Measurements from ENCODE around the gene PLA2G3. TPM values are rescaled to one million over a fixed set of nuclear protein-coding genes. Genes with fewer than 3 reads are reported as not detected.

PLA2G3 gene
- total RNA-seq, 1 experiment from 2014 or later = not detected

- Histone ChIP-seq H3K27me3 (replicated peaks; ENCODE audit: control insufficient read depth, insufficient read depth, low read length) (no peaks in the 10 kb centered on the region), H3K4me1 (no peaks in the 10 kb centered on the region), H3K9me3 (no peaks in the 10 kb centered on the region), H3K36me3 (ENCODE audit: control insufficient read depth, insufficient read depth, low read length) (no peaks in the 10 kb centered on the region), H3K4me3 (ENCODE audit: low read depth, low read length) (no peak overlapping the region)
- Mint-ChIP-seq H3K4me1 (ENCODE audit: low read depth, unreplicated experiment) (no peaks in the 10 kb centered on the region), H3K27ac (ENCODE audit: unreplicated experiment) (no peak overlapping the region), H3K9me3 (ENCODE audit: unreplicated experiment) (no peaks in the 10 kb centered on the region), H3K36me3 (ENCODE audit: insufficient read depth, unreplicated experiment) (no peaks in the 10 kb centered on the region), H3K27me3 (ENCODE audit: insufficient read depth, unreplicated experiment) (no peaks in the 10 kb centered on the region), H3K4me3 (ENCODE audit: unreplicated experiment) (no peak overlapping the region)
- DNase-seq = no peak
- BruUV-seq (replicated peaks) = no TSS peak
- POLR2A ChIA-PET = no interaction called here
- CTCF ChIA-PET = no interaction called here
- TF ChIP-seq, protein P1, sequence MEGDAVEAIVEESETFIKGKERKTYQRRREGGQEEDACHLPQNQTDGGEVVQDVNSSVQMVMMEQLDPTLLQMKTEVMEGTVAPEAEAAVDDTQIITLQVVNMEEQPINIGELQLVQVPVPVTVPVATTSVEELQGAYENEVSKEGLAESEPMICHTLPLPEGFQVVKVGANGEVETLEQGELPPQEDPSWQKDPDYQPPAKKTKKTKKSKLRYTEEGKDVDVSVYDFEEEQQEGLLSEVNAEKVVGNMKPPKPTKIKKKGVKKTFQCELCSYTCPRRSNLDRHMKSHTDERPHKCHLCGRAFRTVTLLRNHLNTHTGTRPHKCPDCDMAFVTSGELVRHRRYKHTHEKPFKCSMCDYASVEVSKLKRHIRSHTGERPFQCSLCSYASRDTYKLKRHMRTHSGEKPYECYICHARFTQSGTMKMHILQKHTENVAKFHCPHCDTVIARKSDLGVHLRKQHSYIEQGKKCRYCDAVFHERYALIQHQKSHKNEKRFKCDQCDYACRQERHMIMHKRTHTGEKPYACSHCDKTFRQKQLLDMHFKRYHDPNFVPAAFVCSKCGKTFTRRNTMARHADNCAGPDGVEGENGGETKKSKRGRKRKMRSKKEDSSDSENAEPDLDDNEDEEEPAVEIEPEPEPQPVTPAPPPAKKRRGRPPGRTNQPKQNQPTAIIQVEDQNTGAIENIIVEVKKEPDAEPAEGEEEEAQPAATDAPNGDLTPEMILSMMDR (IDR thresholded peaks at IDR 0.05; ENCODE audit: insufficient read depth in 1 of 2, low read depth in 1 of 2, low read length in 1 of 2, severe bottlenecking in 1 of 2, unreplicated experiment in 1 of 2) = no peak
- intact Hi-C loops (cut with micrococcal nuclease; ENCODE audit: unreplicated experiment) = no loop called here
Observed at GRCh38 chr22:31133911-31134310, 6.4 kb downstream of the PLA2G3 start.

GRCh38 chr22:31130873-31131272, 9.4 kb downstream of the PLA2G3 start:
- H3K4me1 Mint-ChIP-seq (ENCODE audit: low read depth, unreplicated experiment) = no peaks in the 10 kb centered on the region
- CTCF ChIA-PET = no interaction called here
- BruUV-seq (replicated peaks) = no TSS peak
- H3K9me3 ChIP-seq = no peaks in the 10 kb centered on the region
- no peak overlapping the region for H3K4me3 ChIP-seq (ENCODE audit: low read depth, low read length)
- H3K4me1 ChIP-seq = no peaks in the 10 kb centered on the region
- no peak for DNase-seq
- TF ChIP-seq, protein P1 (IDR thresholded peaks at IDR 0.05; ENCODE audit: insufficient read depth in 1 of 2, low read depth in 1 of 2, low read length in 1 of 2, severe bottlenecking in 1 of 2, unreplicated experiment in 1 of 2) = no peak
- no peaks in the 10 kb centered on the region for H3K27me3 Mint-ChIP-seq (ENCODE audit: insufficient read depth, unreplicated experiment)
- H3K27ac Mint-ChIP-seq (ENCODE audit: unreplicated experiment) = no peak overlapping the region
- no peaks in the 10 kb centered on the region for H3K36me3 ChIP-seq (ENCODE audit: control insufficient read depth, insufficient read depth, low read length)
- H3K4me3 Mint-ChIP-seq (ENCODE audit: unreplicated experiment) = no peak overlapping the region
- intact Hi-C loops (cut with micrococcal nuclease; ENCODE audit: unreplicated experiment) = no loop called here
- no peaks in the 10 kb centered on the region for H3K27me3 ChIP-seq (replicated peaks; ENCODE audit: control insufficient read depth, insufficient read depth, low read length)
- no peaks in the 10 kb centered on the region for H3K36me3 Mint-ChIP-seq (ENCODE audit: insufficient read depth, unreplicated experiment)
- no peaks in the 10 kb centered on the region for H3K9me3 Mint-ChIP-seq (ENCODE audit: unreplicated experiment)
- POLR2A ChIA-PET = no interaction called here

GRCh38 chr22:31128156-31128555, 12.2 kb downstream of the PLA2G3 start:
- H3K4me3 Mint-ChIP-seq (ENCODE audit: unreplicated experiment) = no peak overlapping the region
- no TSS peak for BruUV-seq (replicated peaks)
- Histone ChIP-seq H3K27me3 (replicated peaks; ENCODE audit: control insufficient read depth, insufficient read depth, low read length) (no peaks in the 10 kb centered on the region), H3K4me3 (ENCODE audit: low read depth, low read length) (no peak overlapping the region), H3K36me3 (ENCODE audit: control insufficient read depth, insufficient read depth, low read length) (no peaks in the 10 kb centered on the region), H3K4me1 (no peaks in the 10 kb centered on the region), H3K9me3 (no peaks in the 10 kb centered on the region)
- no peaks in the 10 kb centered on the region for H3K36me3 Mint-ChIP-seq (ENCODE audit: insufficient read depth, unreplicated experiment)
- TF ChIP-seq, protein P1 (IDR thresholded peaks at IDR 0.05; ENCODE audit: insufficient read depth in 1 of 2, low read depth in 1 of 2, low read length in 1 of 2, severe bottlenecking in 1 of 2, unreplicated experiment in 1 of 2) = no peak
- no peaks in the 10 kb centered on the region for H3K27me3 Mint-ChIP-seq (ENCODE audit: insufficient read depth, unreplicated experiment)
- intact Hi-C loops (cut with micrococcal nuclease; ENCODE audit: unreplicated experiment) = no loop called here
- CTCF ChIA-PET = interaction anchor here (0.6 kb wide), 1 partner anchor 206 kb away, joined by 3 read pairs; no protein-coding TSS in a partner anchor
- H3K27ac Mint-ChIP-seq (ENCODE audit: unreplicated experiment) = no peak overlapping the region
- POLR2A ChIA-PET = no interaction called here
- DNase-seq = no peak
- H3K9me3 Mint-ChIP-seq (ENCODE audit: unreplicated experiment) = no peaks in the 10 kb centered on the region
- no peaks in the 10 kb centered on the region for H3K4me1 Mint-ChIP-seq (ENCODE audit: low read depth, unreplicated experiment)

All from Caco-2 (cell line).